ENCODE results near the gene KLK15. TPM values are rescaled to one million over a fixed set of nuclear protein-coding genes. Genes with fewer than 3 reads are reported as not detected.

The KLK15 gene
- total RNA-seq, 1 donor from 2014 or later, result not detected

DNA sequence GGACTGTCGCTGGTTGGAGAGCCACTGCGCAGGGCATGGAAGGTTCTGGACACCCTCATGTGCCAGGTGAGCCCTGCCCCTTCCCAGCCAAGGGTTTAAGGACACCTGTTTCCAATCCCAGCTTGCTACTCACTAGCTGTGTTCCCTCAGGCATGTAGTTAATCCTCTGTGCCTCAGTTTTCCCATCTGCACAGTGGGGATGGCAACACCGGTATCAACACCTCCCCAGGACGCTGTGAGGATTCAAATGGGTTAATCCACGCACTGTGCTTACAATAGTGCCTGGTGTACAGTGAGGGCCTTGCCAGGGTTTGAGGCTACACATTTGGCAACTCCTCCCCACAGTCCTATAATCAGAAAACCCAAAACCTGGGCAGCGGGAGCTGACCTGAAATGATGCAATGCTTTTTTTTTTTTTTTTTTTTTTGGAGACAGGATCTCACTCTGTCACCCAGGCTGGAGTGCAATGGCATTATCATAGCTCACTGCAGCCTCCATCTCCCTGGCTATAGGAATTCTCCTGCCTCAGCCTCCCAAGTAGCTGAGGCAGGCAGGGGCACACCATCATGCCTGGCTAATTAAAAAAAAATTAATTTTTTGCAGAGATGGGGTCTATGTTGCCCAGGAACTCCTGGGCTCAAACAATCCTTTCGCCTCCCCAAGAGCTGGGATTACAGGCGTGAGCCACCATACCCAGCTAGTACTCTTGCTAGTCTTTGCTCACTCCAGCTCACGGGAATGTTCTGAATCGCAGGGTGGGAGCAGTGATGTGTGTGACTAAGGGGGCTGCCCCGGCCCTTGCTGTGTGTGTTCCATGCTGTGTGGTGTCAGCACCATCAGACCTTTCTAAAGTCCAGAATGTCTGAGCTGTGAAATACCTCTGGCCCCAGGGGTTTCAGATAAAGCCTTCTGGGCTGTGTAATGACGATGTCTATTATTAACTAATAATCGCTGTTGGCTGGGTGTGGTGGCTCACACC lies 40.8 kb downstream of the KLK15 start:
- Mint-ChIP-seq H3K27me3 (ENCODE audit: unreplicated experiment) (no peaks in the 10 kb centered on the region), H3K4me3 (ENCODE audit: unreplicated experiment) (no peak overlapping the region), H3K9me3 (ENCODE audit: unreplicated experiment) (no peaks in the 10 kb centered on the region)

DNA sequence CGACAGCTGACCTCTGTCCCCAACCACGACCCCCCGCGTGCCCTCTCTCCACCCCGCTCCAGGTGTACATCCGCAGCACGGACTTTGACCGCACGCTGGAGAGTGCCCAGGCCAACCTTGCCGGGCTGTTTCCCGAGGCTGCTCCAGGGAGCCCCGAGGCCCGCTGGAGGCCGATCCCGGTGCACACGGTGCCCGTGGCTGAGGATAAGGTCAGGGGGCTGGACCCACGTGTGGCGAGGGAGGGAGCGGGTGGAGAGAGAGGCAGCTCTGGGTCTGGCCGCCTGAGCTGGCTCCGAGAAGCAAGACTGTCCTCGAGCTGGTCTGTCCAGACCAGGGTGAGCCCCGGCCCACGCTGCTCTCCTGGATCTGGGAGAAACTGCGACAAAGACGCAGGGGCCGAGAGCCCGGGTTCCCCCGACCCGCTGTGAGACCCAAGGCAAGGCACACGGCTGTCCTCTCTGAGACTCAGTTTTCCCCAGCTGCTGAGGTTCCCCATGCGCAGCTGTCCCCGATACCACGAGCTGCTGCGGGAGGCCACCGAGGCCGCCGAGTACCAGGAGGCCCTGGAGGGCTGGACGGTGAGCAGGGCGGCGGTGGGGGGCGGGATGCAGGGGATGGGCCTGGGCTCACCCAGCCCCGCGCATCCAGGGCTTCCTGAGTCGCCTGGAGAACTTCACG lies 41.6 kb downstream of the KLK15 start:
- TF ChIP-seq CTCF (IDR thresholded peaks at IDR 0.05), result no peak
- H3K4me3 Mint-ChIP-seq (ENCODE audit: unreplicated experiment), result no peak overlapping the region
- H3K27me3 Mint-ChIP-seq (ENCODE audit: unreplicated experiment), result no peaks in the 10 kb centered on the region
- no peak for DNase-seq (ENCODE audit: extremely low spot score, unreplicated experiment)
- no peak overlapping the region for H3K27ac Mint-ChIP-seq (ENCODE audit: unreplicated experiment)
- no peaks in the 10 kb centered on the region for H3K9me3 Mint-ChIP-seq (ENCODE audit: unreplicated experiment)
- H3K36me3 Mint-ChIP-seq (ENCODE audit: unreplicated experiment), result no peaks in the 10 kb centered on the region
- no peaks in the 10 kb centered on the region for H3K4me1 Mint-ChIP-seq (ENCODE audit: unreplicated experiment)

More for the DNA sequence above, 40.8 kb downstream of the KLK15 start:
- H3K27ac Mint-ChIP-seq (ENCODE audit: unreplicated experiment), result no peak overlapping the region
- H3K4me1 Mint-ChIP-seq (ENCODE audit: unreplicated experiment), result no peaks in the 10 kb centered on the region
- no peak for TF ChIP-seq CTCF (IDR thresholded peaks at IDR 0.05)
- DNase-seq (ENCODE audit: extremely low spot score, unreplicated experiment), result no peak
- H3K36me3 Mint-ChIP-seq (ENCODE audit: unreplicated experiment), result peaks cover 2% of the 10 kb centered on the region

DNA sequence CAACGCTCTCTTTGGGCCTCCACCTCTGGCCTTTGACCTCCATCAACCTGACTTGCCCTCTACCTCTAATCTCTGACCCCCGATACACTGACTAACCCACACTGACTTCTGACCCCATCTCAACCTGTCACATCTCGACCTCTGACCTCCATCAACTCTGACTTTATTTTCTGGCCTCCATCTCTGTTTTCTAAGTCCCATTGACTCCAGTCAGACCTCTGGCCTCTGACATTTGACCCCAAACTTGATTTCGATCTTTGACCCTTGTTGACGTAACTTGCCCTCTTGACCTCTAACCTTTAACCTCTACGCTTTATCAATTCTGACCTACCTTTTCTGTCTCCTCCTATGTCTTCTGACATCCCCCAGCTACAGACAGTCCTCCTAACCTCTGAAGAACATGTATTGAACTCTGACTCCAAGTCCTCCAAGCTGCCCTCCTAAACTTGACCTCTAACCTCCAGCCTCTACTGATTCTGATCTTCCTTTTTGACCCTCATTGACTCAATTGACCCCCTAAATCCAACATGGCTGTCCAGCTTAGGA lies 42.4 kb downstream of the KLK15 start:
- DNase-seq (ENCODE audit: extremely low spot score, unreplicated experiment), result no peak
- Mint-ChIP-seq H3K27me3 (ENCODE audit: unreplicated experiment) (no peaks in the 10 kb centered on the region), H3K36me3 (ENCODE audit: unreplicated experiment) (no peaks in the 10 kb centered on the region), H3K27ac (ENCODE audit: unreplicated experiment) (no peak overlapping the region), H3K4me1 (ENCODE audit: unreplicated experiment) (no peaks in the 10 kb centered on the region), H3K4me3 (ENCODE audit: unreplicated experiment) (no peak overlapping the region), H3K9me3 (ENCODE audit: unreplicated experiment) (no peaks in the 10 kb centered on the region)
- no peak for TF ChIP-seq CTCF (IDR thresholded peaks at IDR 0.05)

GRCh38 chr19:50790396-50790795 lies 43.0 kb downstream of the KLK15 start, which contains the start of gene ACP4:
Gene ACP4, plus strand, starts transcription at chr19:50790415. Its CDS starts 0 bp downstream, at chr19:50790415.
- no peak within 1 kb of the TSS for H3K4me3 Mint-ChIP-seq (ENCODE audit: unreplicated experiment)
- DNase-seq (ENCODE audit: extremely low spot score, unreplicated experiment), result no peak

More at GRCh38 chr19:50790396-50790795, 43.0 kb downstream of the KLK15 start, which contains the start of gene ACP4:
- no peak within 1 kb of the TSS for H3K27ac Mint-ChIP-seq (ENCODE audit: unreplicated experiment)
- H3K36me3 Mint-ChIP-seq (ENCODE audit: unreplicated experiment), result no peaks in the 10 kb centered on the region
- no peaks in the 10 kb centered on the region for H3K9me3 Mint-ChIP-seq (ENCODE audit: unreplicated experiment)
- H3K4me1 Mint-ChIP-seq (ENCODE audit: unreplicated experiment), result no peaks in the 10 kb centered on the region
- H3K27me3 Mint-ChIP-seq (ENCODE audit: unreplicated experiment), result no peaks in the 10 kb centered on the region
- no peak for TF ChIP-seq CTCF (IDR thresholded peaks at IDR 0.05)

All from osteocyte (in vitro differentiated cells).